HG02852 (cell line): Measurements from ENCODE around the gene POLR1C.
A peak's percentile ranks its signal among the peaks of the same experiment; 100 is the strongest.
"Not testable (repeated sequence)": the region's sequence is repeated elsewhere in the genome, so short reads cannot be mapped to it uniquely, and the experiment has no call there.

Experiments
- ATAC-seq: cut with Tn5 transposase; IDR thresholded peaks from one replicate; pipeline ENCODE4 v1.9.1; 2021; ENCODE audit warnings: mild to moderate bottlenecking, moderate library complexity; ENCODE audit not compliant: unreplicated experiment

The POLR1C gene, protein sequence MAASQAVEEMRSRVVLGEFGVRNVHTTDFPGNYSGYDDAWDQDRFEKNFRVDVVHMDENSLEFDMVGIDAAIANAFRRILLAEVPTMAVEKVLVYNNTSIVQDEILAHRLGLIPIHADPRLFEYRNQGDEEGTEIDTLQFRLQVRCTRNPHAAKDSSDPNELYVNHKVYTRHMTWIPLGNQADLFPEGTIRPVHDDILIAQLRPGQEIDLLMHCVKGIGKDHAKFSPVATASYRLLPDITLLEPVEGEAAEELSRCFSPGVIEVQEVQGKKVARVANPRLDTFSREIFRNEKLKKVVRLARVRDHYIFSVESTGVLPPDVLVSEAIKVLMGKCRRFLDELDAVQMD

DNA sequence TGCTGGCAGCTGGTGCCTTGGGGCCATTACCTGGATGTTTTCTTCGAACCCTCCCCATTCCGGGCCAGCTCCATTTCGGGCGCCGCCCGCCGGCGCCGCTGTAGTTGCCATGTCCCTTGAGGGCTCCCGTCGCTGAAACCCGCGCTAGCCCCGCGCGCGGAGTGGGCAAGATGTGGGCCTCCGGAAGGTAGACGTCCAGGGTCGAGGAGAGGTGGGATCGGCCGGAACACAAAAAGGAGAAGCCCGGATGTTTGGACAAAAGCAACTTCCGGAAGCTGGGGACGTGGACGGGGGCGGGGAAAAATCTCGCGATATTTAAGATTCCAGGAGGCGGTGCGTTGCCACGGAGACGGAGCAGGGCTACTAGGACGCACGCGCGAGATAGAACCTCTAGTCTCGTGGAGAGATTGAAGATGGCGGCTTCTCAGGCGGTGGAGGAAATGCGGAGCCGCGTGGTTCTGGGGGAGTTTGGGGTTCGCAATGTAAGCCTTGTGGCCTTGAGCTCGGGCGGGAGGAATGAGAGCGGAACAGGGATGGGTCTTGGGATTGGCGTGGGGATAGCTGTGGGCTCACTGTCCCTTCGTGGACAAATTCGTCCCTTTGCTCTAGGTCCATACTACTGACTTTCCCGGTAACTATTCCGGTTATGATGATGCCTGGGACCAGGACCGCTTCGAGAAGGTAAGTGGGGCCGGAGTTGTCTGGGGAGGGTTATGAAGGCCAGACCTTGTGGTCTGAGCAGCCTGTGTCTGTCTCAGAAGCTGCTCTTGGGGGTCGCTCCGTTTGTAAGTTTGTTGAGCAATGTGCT is at the start of gene POLR1C, which contains the start of gene YIPF3:
Gene POLR1C, plus strand, starts transcription at position 393 of the 808 bp plus-strand sequence. Its CDS starts 21 bp downstream, at position 414.
Gene YIPF3, minus strand, starts transcription at position 230 of the 808 bp plus-strand sequence. Its CDS starts 119 bp downstream, at position 111.
- ATAC-seq, result peak; percentile 85

DNA sequence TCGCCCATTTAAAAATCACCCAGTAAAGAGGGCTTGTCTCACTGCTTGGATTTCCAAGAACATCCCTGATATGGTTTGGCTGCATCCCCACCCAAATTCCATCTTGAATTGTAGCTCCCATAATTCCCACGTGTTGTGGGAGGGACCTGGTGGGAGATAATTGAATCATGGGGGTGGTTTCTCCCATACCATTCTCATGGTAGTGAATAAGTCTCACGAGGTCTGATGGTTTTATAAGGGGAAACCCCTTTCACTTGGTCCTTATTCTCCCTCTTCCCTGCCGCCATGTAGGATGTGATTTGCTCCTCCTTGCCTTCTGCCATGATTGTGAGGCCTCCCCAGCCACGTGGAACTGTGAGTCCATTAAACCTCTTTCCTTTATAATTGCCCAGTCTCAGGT is 49.6 kb upstream of the POLR1C start:
- ATAC-seq, result not testable (repeated sequence)

DNA sequence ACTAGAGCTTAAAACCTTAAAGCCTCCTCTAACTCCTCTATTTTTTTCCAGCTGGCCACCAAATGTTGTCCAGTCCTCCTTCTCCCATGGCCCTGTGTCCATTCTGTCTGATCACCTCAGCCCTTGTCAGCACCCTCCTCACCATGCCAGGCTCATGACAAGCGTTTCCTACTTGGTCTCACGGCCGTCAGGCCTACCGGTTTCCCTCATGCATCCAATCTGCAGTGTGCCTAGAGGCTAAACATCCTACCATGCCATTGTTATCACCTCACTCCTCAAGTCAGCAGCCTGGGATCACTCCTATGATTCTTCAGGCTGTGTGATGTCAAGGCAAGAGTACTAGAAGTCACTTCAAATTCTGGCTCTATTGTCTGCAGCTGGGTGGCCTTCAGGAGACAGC is 49.1 kb upstream of the POLR1C start:
- ATAC-seq, result no peak

DNA sequence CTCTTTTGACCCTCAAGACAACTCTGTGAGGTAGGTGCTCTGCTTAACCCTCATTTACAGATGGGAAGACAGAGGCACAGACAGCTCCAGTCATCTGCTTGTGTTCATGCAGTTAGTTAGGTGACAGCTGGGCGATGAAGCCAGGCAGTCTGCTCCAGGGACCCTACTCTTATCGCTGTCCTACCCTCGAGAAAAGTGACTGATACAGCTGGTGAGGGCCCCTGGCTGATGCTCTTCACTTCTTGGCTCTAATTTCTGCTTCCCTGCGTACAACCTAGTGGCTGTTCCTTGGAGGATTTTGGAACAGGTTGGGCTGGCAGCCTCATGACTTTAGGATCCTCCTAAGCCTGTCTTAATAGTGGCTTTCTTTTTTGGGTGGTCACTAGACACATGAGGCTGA is 48.6 kb upstream of the POLR1C start:
- no peak for ATAC-seq

DNA sequence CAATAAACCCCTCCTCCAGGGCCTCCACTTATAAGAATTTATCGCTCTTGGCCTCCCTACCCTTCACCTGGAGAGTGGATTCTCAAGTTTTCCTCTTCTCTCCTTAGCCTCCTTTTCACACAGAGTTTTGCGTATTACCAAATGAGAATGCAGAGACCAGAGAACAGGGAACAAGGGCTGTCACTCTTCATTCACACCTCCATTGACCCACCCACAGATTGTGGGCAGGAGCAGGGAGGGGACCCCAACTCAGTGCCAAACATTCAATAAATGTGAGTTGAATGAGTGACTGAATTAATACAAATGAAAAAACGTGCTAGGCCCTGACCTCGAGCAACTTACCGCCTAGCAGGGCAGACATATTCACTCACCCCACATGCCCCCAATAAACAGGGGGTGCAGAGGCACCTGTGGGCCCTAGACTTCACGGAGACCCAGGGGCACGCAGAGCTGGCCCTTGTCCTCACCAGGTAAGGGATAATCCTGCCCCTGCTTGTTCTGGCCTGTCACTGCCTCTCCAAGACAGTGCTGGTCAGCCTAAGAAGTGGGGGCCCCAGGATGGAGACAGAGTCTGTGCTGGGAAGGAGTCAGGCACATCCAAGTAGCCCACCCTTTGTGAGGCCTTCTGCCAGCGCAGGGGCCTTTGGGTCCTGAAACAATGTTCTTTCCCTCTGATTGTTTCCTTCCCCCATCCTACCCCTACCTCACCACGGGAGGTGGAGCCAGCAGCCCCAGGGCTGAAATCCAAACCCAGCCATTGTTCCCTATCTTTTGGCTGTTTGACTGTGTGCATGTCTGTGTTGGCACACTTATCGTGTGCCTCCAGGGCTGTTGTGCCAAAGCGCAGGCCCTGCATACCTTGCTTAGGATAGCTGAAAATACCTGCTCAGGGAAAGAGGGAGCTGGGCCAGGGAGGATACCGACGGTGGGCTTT is 47.9 kb upstream of the POLR1C start:
- ATAC-seq, result no peak

DNA sequence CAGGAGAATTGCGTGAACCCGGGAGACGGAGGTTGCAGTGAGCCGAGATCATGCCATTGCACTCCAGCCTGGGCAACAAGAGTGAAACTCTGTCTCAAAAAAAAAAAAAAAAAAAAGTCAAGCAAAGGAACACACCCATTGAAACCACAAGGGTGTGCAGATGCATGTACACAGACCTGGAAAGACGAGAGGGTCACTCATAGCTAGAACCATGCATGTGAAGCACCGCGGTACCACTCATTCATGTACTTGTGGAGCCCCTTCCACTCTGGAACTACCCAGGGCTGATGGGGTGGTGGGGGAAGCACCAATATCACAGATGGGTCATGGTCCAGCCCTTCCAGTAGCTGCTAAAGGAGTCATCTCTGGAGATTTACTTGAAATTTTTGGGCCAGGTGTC is 46.9 kb upstream of the POLR1C start:
- ATAC-seq, result no peak

DNA sequence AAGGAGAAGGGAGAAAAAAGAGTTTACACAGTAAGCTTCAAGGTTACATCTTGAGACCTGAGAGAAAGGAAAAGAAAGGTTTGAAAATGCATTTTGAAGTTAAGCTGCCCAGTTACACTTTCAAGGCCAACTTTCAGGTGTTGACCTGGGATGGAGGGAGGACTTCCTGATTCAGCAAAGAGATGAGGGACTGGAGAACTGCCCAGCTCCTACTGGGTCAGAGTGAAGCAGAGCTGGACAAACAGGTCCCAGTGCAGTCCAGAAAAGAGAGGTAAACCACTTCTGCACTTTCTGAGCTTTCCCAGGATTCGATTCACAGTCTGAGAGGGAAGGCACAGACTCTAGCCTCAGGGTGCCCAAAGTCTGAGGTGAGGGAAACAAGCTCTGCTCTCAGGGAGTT is 45.5 kb upstream of the POLR1C start:
- no peak for ATAC-seq

DNA sequence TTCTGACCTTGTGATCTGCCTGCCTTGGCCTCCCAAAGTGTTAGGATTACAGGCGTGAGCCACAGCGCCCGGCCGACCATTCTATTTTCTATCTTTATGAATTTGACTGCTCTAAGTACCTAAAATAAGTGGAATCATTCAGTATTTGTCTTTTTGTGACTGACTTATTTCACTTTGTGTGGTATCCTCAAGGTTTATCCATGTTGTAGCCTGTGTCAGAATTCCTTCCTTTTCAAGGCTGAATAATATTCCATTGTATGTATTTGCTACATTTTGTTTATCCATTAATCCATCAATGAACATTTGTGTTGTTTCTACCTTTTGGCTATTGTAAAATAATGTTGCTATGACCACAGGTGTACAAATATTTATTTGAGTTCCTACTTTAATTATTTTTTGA is 44.4 kb upstream of the POLR1C start:
- ATAC-seq, result no peak

DNA sequence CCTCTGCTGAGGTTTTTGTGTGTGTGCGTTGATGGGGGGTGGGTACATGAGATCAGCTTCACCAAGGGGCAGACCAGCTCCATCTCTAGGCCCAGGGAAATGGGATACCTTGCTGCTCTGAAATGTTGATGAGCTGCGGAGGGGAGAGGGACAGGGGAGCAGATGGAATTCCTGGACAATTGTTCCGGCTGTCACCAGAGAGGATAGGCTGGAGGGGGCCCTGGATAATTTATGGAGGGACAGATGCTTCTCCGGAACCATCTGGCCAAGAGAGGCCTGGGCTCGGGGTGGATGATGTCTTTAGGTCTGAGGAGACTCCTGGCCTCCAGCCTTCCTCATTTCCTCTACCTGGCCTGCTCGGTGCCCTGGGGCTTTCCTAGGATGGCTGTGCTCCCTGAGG is 41.4 kb upstream of the POLR1C start:
- ATAC-seq, result no peak

DNA sequence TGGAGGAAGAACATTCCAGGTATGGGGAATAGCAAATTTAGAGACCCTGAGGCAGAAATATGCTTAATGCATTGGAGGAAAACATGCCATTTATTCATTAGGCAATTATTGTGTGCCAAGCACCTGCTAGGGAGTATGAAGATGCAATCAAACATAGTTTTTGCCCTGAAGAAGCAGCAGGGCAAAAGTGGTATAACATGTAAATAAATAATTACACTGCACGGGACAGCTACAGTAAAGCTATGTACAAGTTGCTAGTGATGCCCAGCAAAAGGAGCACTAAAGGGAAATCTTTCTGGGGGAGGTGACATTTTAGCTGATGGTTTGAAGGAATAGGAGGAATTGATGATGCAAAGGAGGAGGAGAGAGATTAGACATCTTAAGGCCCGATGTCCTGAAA is 40.1 kb upstream of the POLR1C start:
- ATAC-seq, result no peak

DNA sequence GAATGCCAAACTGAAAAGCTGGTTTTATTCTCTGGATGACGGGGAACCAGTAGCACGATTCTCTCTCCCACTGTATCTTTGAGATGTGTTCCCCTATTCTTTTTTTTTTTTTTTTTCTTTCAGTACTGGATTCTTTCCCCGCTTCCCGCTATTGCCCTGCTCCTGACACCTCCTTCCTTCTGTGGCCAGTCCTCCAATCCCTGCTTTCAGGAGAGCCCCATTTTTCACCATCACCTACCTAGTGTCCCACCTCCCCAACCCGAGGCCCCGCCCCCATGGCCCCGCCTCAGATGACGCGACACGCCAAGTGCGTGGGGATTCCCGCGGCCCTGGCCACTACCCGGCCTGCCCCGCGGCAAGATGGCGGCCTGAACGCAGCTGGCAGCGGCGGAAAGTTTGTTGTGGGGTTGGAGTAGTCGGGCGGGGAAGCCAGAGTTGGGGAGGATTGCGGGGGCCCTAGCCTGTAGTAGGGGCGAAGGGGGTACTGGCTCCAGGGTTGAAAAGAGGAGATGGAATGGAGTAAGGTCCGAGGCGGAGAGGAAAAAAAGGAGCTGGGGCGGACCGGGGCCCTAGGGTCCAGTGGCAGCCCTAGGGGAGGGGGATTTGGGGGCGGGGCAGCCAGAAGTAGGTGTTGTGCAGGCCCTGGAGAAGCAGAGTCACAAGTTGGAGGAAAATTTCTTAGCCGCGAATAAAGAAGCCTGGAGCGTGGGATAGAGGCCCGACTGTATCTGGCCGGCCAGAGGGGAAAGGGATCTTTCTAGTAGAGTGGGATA is 39.5 kb upstream of the POLR1C start, which contains the start of gene TJAP1:
Gene TJAP1, plus strand, starts transcription at position 336 of the 773 bp plus-strand sequence. CDS start 21,432 bp downstream, outside the sequence.
- peak; percentile 96 for ATAC-seq

DNA sequence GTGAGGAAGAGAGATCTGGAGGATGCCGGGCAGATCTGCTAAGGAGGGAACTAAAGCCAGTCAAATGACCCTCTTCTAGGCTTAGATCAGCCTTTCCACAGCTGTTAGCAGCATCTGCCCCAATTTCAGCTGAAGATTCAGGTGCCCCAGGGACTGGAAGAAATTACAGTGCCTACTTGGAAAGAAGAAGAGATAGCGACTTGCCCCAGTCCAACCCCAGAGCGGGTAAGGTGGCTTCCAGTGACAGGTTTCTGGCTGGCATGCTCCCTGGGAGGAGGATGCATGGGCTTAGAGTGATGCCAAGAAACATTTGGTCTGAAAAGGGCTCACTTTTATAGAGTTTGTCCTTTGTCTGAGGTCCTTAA is 38.9 kb upstream of the POLR1C start:
- ATAC-seq, result no peak

DNA sequence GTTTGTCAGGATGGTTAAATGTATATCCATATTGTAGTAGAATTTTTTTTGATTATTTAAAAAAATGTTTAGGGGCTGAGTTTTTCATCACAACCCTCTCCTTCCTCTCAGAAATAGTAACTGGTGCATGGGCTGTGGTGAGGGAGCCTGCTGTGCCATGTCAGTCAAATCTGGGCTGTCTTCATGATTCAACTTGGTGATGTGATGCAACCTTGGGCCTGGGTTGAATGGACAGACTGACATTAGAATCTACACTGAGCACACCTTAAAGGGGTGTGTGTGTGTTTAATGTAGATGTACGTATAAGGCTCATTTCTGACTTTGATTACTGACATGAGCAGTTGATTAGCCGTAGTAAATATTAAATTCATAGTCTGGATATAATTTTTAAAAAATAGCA is 35.8 kb upstream of the POLR1C start:
- ATAC-seq, result no peak

DNA sequence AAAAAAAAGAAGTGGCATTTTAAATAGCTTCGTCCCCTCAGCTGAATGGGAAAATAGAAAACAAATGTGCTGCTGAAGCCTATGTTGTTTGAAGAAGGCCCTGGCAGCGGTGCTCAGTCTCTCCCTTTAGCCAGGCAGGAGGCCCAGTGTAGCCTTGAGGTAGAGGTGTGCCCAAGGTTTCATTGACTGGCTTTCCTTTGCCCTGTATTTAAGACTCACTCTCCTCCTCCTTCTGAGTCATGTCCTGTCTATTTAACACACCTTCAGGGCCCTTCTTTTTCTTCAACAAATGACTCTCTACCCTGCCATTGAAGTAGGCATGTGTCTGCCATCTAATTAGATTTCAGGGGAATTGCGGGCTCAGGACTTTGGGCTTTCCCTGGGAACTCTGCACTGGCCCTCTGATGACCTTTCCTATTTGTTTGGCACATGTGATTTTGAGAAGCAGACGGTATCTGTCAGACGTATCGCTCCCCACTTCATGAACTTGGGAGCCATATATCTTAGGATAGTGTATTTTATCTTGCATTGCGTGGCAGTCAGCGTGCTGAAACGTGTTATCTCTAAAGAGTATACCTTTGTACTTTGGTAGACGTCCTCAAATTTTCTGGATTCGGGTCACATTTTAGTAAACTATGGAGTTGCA is 35.2 kb upstream of the POLR1C start:
- no peak for ATAC-seq

DNA sequence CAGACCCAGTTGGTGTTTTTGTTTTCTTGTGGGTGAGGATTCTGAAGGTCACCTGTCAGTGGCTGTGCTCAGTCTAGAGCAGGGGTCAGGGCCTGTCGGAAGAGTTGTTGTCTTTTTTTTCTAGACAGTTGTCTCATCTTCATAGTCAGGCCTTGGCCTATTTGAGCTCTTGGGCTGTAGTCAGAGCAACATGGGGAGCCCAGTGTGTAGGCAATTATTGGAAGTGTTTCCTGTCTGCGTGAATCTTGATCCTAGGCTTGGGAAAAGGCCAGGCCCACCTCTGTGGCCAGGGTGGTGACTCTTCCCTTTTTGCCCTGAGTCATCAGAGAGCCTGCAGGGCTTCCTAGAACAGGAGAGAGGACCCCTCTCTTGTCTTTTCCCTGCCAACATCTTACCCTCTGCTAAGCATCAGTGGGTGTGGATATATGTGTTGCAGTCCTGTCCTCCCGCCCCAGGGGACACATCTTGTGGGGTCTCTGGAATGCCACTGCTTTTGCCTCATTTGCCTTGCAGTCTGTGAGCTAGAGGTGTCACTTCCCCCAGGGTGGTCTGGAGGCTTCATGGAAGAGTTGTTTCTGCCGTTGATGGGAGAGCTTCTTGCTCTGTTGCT is 28.1 kb upstream of the POLR1C start:
- no peak for ATAC-seq

DNA sequence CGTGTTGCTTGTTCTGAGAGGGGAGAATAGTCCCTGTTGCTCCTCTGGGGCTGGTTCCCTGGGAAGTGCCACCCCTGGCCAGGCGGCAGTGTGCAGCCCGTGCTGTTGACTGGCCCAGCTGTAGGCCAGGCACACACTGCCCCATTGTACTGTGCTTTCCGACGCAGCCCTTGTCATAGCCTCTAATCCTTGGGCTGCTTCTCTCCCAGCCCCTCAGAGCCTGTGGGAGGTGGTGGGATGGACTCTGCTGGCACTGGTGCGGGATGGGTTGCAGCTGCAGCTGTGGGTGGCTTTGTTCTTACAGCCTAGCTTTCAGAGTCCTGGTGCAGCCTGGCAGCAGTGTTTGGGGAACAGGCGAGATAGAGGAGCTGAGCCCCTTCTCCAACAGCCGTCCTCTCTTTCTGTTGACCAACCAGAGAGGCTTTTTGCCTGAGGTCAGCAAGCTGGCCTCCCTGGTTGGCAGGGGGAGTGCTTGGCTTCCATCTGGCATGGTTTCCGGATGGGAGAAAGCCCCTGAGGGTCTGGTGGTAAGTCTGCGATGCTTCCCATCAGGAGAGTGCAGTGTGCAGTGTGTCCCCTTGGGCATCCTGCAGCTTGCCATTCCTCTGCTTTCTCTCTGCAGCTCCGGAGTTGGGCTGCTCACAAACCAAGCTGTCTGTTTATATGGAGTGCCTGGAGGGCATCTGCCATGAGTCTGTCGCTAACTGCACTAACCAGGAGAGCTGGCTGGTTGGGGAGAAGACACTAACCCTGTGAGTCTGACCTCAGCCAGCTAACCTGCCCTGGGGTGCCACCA is 27.4 kb upstream of the POLR1C start:
- no peak for ATAC-seq

DNA sequence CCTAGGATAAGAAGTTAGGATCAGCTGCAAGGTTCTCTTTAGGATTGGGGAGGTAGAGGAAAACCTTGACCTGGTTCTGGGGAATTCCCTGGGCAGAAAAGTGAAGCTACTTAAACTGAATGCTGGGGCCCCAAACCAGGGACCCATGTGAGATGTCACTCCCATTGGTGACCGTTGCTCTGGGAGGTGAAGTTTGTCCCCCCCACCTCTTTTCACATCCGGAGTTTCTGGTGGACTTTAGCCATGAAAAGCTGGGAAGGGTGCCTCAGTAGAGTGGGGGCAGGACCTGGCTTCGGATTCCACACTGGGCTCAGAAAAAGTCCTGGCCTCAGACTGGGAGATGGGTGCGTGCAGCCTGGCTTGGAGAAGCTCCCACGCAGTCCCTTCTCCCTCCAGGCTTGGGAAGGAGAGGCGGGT is 26.4 kb upstream of the POLR1C start:
- no peak for ATAC-seq
